GM18907 (cell line): ENCODE data around the gene GDF2.

ENCODE experiments used
- ATAC-seq: cut with Tn5 transposase; IDR thresholded peaks from one replicate; pipeline ENCODE4 v1.9.1; 2021; ENCODE audit warnings: mild to moderate bottlenecking, moderate library complexity; ENCODE audit not compliant: unreplicated experiment

GDF2 gene

DNA sequence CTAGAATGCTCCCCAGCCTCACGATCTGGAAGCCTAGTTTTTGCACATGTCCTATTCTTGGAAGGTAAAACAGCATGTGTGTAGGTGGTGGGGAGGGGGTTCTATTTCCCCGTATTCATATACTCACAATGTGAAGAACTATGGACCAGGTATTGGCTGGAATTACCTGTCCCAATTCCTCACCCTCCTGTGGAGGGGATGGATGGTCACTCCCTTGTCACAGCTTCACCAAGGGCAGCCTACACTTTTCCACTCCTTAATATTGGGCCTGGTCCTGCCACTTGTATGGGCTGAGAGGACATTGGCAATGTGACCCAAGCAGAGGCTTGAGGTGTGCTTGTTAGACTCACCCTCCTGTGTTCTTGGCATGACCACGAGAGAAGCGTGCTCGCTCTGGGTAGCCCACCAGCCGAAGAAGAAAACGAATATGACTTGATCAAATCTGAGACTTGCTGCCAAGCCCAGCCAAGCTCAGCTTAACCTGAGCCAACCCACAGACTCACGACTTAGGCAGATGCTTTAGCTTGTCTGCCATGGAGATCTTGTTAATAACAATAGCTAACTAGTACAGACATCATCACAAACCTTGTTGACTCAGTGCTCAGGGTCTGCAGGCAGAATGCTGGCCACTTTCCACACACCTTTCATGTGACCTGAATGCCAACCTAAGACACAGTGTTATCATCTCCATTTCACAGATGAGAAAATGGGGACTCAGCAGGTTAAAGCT is 44.6 kb downstream of the GDF2 start:
- no peak for ATAC-seq

DNA sequence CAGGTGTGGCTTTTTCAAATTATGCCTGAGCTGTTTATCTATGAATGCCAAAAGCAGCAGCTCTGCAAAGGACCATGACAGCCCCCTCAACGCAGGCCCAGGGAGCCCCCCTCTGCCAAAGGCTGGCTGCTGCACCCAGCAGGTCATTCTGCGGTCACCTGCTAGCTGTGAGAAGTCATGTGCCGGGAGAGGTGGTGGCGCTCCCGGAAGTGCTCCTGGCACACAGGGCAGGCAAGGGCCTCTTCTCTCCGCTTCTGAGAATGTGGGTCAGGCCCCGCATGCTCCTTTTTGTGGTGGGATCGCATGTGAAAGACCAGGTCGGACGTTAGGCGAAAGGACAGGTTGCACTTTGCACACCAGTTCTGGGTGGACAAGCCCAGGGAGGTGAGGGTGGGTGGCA is 45.4 kb downstream of the GDF2 start:
- ATAC-seq = no peak

DNA sequence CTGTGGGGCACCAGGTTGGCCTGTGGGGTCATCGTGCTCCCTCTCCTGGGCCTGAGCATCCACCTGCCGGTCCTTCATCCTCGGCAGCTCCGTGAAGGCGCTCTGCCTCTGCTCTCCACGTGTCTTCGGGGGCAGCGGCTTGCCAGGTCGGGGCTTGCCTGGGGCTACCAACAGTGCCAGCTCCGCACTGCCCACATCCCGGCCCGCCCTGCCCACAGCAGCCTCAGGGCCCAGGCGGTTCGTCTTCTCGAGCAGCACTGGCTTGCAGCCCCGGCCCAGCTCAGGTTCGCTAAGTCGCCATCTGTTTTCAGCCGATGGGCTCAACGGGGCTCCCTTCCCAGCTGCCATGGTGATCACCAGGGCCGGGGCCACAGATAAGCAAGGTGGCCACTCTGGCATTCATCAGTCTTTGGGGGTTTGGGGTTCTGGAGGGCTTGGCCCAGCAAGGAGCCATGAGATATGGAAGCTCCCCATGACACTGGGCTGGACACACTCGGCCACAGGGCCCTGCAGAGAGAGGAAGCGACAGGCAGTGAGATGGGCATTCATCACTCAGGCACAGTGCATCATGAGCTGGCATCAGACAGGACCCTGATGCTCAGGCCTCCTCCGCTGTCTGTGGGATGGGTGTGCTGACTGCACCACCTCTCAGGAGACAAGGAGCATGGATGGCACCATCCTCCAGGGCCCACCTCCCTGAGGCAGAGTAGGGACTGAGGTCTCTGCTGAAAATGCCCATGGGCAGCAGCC is 46.4 kb downstream of the GDF2 start:
- ATAC-seq = no peak

GRCh38 chr10:47369251-47369894 is 47.1 kb downstream of the GDF2 start:
- no peak for ATAC-seq

DNA sequence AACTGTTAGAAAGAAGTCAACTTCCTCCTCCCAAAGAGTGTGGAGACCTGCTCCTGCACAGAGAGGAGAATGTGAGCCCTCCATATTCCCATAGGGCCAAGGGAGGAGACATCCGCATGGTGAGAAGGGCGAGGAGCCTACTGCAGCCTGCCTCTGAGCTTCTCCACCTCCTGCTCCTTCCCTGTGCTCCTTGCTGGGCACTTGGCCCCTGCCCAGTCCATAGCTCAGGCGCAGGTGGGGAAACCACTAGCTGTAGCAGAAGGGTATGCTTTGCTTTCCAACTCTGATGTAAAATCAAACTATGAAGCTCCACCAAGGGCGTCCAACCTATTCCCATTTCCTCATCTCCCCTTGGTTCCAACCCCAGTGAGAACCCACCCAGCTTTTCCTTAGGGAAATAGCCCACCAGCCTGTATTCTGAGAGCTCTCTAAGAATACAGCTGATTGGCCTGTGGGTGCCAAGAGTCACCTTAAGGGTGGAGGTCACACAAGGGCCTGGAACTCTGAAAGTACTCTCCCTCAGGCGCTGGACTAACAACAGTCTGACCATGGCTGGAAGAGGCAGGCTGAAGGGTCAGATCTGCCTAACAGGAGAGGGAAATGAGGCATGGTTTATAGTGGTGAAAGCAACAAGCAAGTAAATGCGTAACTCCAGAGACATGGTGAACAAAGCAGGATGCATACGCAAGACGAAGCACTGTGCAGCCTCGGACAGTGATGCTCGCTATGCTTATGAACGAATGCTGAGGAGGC is 47.9 kb downstream of the GDF2 start:
- no peak for ATAC-seq

GRCh38 chr10:47370878-47371277 is 48.6 kb downstream of the GDF2 start:
- ATAC-seq = no peak

GRCh38 chr10:47371629-47372485 is 49.6 kb downstream of the GDF2 start:
- ATAC-seq = no peak

- ATAC-seq = no peak
These were observed 50.5 kb downstream of the GDF2 start for GRCh38 chr10:47372726-47373125.

DNA sequence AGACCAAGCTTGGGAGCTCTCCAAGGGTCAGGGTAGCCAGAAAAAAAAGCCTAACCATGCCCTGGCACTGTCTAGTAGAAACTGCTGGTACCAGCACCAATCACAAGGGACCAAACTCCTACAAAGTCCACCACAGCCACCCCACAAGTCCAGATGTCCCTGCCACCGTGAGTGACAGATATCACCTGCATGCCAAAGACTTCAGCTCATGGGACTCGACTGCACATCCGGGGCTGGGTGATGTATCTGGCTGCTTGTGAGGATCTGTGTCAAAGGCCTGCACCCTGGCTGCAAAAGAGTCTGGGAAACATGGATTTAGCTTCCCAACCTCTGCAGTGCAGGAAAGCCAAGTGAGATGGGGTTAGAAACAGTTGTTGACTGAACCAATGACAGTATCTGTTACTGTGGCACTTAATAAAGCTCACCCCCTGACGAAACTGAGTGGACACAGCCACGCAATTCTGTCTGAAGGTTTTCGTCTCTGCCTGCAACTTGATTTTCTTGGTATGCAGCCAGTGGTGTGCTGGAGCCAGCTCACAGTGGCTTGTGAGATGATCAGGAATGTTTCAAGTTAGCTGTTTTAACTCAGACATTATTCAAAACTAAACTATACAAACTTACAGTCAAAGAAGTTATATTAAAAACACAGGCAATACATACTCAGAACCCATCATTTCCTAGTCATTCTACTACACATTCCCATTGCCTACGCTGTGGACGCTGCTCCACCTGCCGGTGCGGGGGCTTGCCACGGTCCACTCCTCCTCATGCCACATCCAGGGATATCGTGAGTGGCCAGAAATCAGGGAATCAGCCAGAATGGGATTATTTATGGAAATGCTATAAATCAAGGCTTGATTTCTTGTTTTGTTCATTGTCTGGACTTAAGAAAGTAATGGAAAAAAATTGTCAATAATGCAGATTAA is 52.6 kb downstream of the GDF2 start:
- ATAC-seq = no peak

GRCh38 chr10:47376522-47377220 is 54.4 kb downstream of the GDF2 start:
- ATAC-seq = no peak
